Type B pancreatic cell (in vitro differentiated cells): Measurements from ENCODE around the gene CCL7. TPM values are rescaled to one million over a fixed set of nuclear protein-coding genes. Genes with fewer than 3 reads are reported as not detected.
A peak's percentile ranks its signal among the peaks of the same experiment; 100 is the strongest.

Source experiments
- DNase-seq: peaks from one replicate; pipeline ENCODE4 v3.0.0; 2021; ENCODE audit warnings: mixed read lengths; ENCODE audit not compliant: unreplicated experiment; ENCODE audit errors: extremely low spot score
- H3K27ac Mint-ChIP-seq: 2 replicates; pipeline ENCODE4 v1.8.0; 2021; ENCODE audit warnings: mild to moderate bottlenecking, mixed read lengths
- H3K27me3 Mint-ChIP-seq: 2 replicates; pipeline ENCODE4 v1.8.0; 2021; ENCODE audit warnings: mixed read lengths
- H3K36me3 Mint-ChIP-seq: 2 replicates; pipeline ENCODE4 v1.8.0; 2021; ENCODE audit warnings: mixed read lengths
- H3K4me1 Mint-ChIP-seq: one replicate; pipeline ENCODE4 v1.8.0; 2021; ENCODE audit warnings: mixed read lengths; ENCODE audit not compliant: unreplicated experiment
- H3K4me3 Mint-ChIP-seq: 2 replicates; pipeline ENCODE4 v1.8.0; 2021; ENCODE audit warnings: mild to moderate bottlenecking, mixed read lengths
- H3K9me3 Mint-ChIP-seq: 2 replicates; pipeline ENCODE4 v1.8.0; 2021; ENCODE audit warnings: mixed read lengths
- total RNA-seq: library from RNA; stranded (reverse); gene quantifications from 2 replicates; pipeline ENCODE4 v1.2.1, GENCODE V29; 2021; ENCODE audit warnings: low replicate concordance
- TF ChIP-seq, protein P1 (sequence below): fragments of 200-600 bp; sonication (generic); conservative IDR thresholded peaks from 2 replicates; pipeline ENCODE4 v1.5.0; 2021; ENCODE audit warnings: antibody characterized with exemption, mild to moderate bottlenecking

CCL7 gene
- total RNA-seq, 1 donor from 2014 or later: not detected

DNA sequence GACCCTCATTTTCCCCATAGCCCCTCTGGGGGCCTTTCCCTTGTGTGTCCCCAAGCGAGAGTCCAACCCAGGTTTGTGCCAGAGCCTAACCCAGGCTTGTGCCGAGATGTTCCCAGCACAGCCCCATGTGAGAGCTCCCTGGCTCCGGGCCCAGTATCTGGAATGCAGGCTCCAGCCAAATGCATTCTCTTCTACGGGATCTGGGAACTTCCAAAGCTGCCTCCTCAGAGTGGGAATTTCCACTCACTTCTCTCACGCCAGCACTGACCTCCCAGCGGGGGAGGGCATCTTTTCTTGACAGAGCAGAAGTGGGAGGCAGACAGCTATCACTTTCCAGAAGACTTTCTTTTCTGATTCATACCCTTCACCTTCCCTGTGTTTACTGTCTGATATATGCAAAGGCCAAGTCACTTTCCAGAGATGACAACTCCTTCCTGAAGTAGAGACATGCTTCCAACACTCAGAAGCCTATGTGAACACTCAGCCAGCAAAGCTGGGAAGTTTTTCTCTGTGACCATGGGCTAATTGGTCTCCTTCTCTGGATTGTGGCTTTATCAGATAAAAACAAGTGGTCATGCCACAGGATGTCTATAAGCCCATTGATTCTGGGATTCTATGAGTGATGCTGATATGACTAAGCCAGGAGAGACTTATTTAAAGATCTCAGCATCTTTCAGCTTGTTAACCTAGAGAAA is 17.4 kb upstream of the CCL7 start:
- peak overlapping the region; percentile 29 for H3K4me3 Mint-ChIP-seq
- H3K4me1 Mint-ChIP-seq: peaks cover 30% of the 10 kb centered on the region
- DNase-seq: no peak
- no peaks in the 10 kb centered on the region for H3K9me3 Mint-ChIP-seq
- H3K27ac Mint-ChIP-seq: no peak overlapping the region
- H3K36me3 Mint-ChIP-seq: no peaks in the 10 kb centered on the region
- H3K27me3 Mint-ChIP-seq: peaks cover 8% of the 10 kb centered on the region
- TF ChIP-seq, protein P1, sequence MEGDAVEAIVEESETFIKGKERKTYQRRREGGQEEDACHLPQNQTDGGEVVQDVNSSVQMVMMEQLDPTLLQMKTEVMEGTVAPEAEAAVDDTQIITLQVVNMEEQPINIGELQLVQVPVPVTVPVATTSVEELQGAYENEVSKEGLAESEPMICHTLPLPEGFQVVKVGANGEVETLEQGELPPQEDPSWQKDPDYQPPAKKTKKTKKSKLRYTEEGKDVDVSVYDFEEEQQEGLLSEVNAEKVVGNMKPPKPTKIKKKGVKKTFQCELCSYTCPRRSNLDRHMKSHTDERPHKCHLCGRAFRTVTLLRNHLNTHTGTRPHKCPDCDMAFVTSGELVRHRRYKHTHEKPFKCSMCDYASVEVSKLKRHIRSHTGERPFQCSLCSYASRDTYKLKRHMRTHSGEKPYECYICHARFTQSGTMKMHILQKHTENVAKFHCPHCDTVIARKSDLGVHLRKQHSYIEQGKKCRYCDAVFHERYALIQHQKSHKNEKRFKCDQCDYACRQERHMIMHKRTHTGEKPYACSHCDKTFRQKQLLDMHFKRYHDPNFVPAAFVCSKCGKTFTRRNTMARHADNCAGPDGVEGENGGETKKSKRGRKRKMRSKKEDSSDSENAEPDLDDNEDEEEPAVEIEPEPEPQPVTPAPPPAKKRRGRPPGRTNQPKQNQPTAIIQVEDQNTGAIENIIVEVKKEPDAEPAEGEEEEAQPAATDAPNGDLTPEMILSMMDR: no peak

DNA sequence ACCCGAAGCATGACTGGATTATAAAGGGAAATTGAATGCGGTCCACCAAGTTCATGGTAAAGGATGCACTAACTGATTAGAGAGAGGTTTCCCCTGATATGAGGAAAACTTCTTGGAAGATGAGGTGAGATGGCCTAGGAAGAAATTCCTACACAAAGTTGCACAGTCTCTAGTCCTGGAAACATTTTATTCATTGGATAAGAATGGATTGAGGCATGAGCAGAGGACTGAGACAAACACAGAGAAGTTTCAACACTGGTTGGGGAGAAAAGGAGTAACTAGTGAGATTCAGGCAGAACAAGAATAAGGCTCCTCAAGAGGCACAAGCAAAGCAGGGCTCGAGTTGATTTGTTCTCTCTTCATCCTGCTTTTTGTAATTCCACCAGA is 16.9 kb upstream of the CCL7 start:
- TF ChIP-seq, protein P1: no peak
- Mint-ChIP-seq H3K36me3 (no peaks in the 10 kb centered on the region), H3K9me3 (no peaks in the 10 kb centered on the region), H3K27ac (no peak overlapping the region), H3K4me1 (peaks cover 30% of the 10 kb centered on the region), H3K4me3 (peak overlapping the region; percentile 29), H3K27me3 (peaks cover 8% of the 10 kb centered on the region)
- no peak for DNase-seq

DNA sequence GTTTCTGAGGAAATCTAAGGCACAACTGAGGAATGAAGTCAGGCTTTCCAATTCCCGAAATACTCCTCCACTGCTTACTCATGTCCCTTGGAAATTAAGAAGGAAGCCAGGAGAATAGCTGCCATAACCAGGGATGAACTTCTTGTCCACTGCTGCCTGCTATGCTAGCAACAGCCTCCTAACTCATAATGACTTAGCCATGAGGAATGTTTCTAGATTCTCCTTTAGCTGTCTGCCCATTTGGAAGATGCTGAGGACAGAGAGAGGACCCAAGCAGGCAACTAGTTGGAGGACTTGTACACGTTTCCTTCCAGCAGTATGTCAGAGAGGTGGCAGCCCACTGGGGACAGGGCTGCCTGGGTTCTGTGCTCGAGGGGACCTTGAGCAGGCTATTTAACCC is 15.9 kb upstream of the CCL7 start:
- H3K27me3 Mint-ChIP-seq: peaks cover 11% of the 10 kb centered on the region
- TF ChIP-seq, protein P1: no peak
- DNase-seq: no peak
- peaks cover 30% of the 10 kb centered on the region for H3K4me1 Mint-ChIP-seq
- H3K27ac Mint-ChIP-seq: no peak overlapping the region
- H3K4me3 Mint-ChIP-seq: no peak overlapping the region
- no peaks in the 10 kb centered on the region for H3K36me3 Mint-ChIP-seq
- H3K9me3 Mint-ChIP-seq: no peaks in the 10 kb centered on the region

DNA sequence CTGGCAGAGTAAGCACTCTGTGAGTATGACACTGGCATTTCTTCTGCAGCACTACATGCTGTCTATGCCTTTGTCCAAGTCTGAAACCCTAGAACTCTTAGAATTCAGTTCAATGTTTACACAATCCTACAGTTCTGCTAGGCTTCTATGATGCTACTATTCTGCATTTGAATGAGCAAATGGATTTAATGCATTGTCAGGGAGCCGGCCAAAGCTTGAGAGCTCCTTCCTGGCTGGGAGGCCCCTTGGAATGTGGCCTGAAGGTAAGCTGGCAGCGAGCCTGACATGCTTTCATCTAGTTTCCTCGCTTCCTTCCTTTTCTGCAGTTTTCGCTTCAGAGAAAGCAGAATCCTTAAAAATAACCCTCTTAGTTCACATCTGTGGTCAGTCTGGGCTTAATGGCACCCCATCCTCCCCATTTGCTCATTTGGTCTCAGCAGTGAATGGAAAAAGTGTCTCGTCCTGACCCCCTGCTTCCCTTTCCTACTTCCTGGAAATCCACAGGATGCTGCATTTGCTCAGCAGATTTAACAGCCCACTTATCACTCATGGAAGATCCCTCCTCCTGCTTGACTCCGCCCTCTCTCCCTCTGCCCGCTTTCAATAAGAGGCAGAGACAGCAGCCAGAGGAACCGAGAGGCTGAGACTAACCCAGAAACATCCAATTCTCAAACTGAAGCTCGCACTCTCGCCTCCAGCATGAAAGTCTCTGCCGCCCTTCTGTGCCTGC is 15.2 kb upstream of the CCL7 start, which contains the start of gene CCL2:
TSS of gene CCL2 (plus strand) at position 635 of the 730 bp plus-strand sequence. CDS start at position 700, 65 bp downstream.
- TF ChIP-seq, protein P1: no peak
- Mint-ChIP-seq H3K36me3 (no peaks in the 10 kb centered on the region), H3K4me1 (peaks cover 30% of the 10 kb centered on the region), H3K27me3 (peaks cover 16% of the 10 kb centered on the region), H3K4me3 (peak within 1 kb of the TSS; percentile 82), H3K27ac (peak within 1 kb of the TSS; percentile 66), H3K9me3 (no peaks in the 10 kb centered on the region)
- DNase-seq: no peak

DNA sequence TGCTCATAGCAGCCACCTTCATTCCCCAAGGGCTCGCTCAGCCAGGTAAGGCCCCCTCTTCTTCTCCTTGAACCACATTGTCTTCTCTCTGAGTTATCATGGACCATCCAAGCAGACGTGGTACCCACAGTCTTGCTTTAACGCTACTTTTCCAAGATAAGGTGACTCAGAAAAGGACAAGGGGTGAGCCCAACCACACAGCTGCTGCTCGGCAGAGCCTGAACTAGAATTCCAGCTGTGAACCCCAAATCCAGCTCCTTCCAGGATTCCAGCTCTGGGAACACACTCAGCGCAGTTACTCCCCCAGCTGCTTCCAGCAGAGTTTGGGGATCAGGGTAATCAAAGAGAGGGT is 14.7 kb upstream of the CCL7 start:
- no peaks in the 10 kb centered on the region for H3K36me3 Mint-ChIP-seq
- peak overlapping the region; percentile 66 for H3K27ac Mint-ChIP-seq
- H3K4me1 Mint-ChIP-seq: peaks cover 30% of the 10 kb centered on the region
- no peak for DNase-seq
- H3K27me3 Mint-ChIP-seq: peaks cover 19% of the 10 kb centered on the region
- TF ChIP-seq, protein P1: no peak
- peak overlapping the region; percentile 82 for H3K4me3 Mint-ChIP-seq
- H3K9me3 Mint-ChIP-seq: no peaks in the 10 kb centered on the region
